GM23248 (cell line): ENCODE measurements around the gene SFT2D3.

Experiments
- EZH2 ChIP-seq: fragments of 200-600 bp; sonication (generic); IDR thresholded peaks from 2 replicates; pipeline ENCODE4 v1.6.1; 2018; ENCODE audit warnings: antibody characterized with exemption, mild to moderate bottlenecking; ENCODE audit not compliant: insufficient read depth, poor library complexity, severe bottlenecking
- EZH2phosphoT487 ChIP-seq: fragments of 200-600 bp; sonication (generic); IDR thresholded peaks from 2 replicates; pipeline ENCODE4 v1.6.1; 2018; ENCODE audit warnings: antibody characterized with exemption, moderate library complexity, mild to moderate bottlenecking, low read depth; ENCODE audit not compliant: insufficient read depth

GRCh38 chr2:127681288-127681804 is 20.0 kb upstream of the SFT2D3 start:
- TF ChIP-seq EZH2, result no peak
- no peak for TF ChIP-seq EZH2phosphoT487
